Measurements from ENCODE around the gene THRB.

The THRB gene

GRCh38 chr3:24539699-24540098 is 45.0 kb upstream of the THRB start:
- Histone ChIP-seq H3K9me3 (ENCODE audit: insufficient read depth, low read depth, low read length) (no peaks in the 10 kb centered on the region), H3K27me3 (ENCODE audit: insufficient read depth, low read length, poor library complexity, severe bottlenecking) (no peaks in the 10 kb centered on the region), H3K36me3 (ENCODE audit: insufficient read depth, low read length) (no peaks in the 10 kb centered on the region), H3K79me2 (ENCODE audit: insufficient read depth, low read length) (no peaks in the 10 kb centered on the region), H3K4me2 (ENCODE audit: low read depth, low read length, poor library complexity, severe bottlenecking) (no peak overlapping the region), H3K4me3 (ENCODE audit: low read length, poor library complexity, severe bottlenecking) (no peak overlapping the region), H3K4me1 (ENCODE audit: insufficient read depth, low read length, poor library complexity, severe bottlenecking) (no peaks in the 10 kb centered on the region), H3K9me2 (replicated peaks; ENCODE audit: low read depth, low read length) (no peaks in the 10 kb centered on the region), H3F3A (ENCODE audit: low read depth) (no peaks in the 10 kb centered on the region), H2AFZ (ENCODE audit: low read length) (no peak overlapping the region), H4K20me1 (ENCODE audit: insufficient read depth, low read length, poor library complexity, severe bottlenecking) (no peaks in the 10 kb centered on the region), H3K9ac (ENCODE audit: low read depth, low read length, poor library complexity, severe bottlenecking) (no peak overlapping the region)
- no peak for TF ChIP-seq EZH2phosphoT487 (IDR thresholded peaks at IDR 0.05; ENCODE audit: borderline replicate concordance)
- no peak for TF ChIP-seq CTCF (conservative IDR thresholded peaks at IDR 0.05; ENCODE audit: low read length)

- no peak overlapping the region for H3K4me3 ChIP-seq (ENCODE audit: low read length, poor library complexity, severe bottlenecking)
- TF ChIP-seq EZH2phosphoT487 (IDR thresholded peaks at IDR 0.05; ENCODE audit: borderline replicate concordance) (no peak), CTCF (conservative IDR thresholded peaks at IDR 0.05; ENCODE audit: low read length) (no peak)
- no peaks in the 10 kb centered on the region for H3K27me3 ChIP-seq (ENCODE audit: insufficient read depth, low read length, poor library complexity, severe bottlenecking)
- H2AFZ ChIP-seq (ENCODE audit: low read length) = no peak overlapping the region
- no peaks in the 10 kb centered on the region for H3K4me1 ChIP-seq (ENCODE audit: insufficient read depth, low read length, poor library complexity, severe bottlenecking)
- no peaks in the 10 kb centered on the region for H3K9me3 ChIP-seq (ENCODE audit: insufficient read depth, low read depth, low read length)
- H3K79me2 ChIP-seq (ENCODE audit: insufficient read depth, low read length) = no peaks in the 10 kb centered on the region
- no peak overlapping the region for H3K9ac ChIP-seq (ENCODE audit: low read depth, low read length, poor library complexity, severe bottlenecking)
- H3K4me2 ChIP-seq (ENCODE audit: low read depth, low read length, poor library complexity, severe bottlenecking) = no peak overlapping the region
- H3K36me3 ChIP-seq (ENCODE audit: insufficient read depth, low read length) = no peaks in the 10 kb centered on the region
- H4K20me1 ChIP-seq (ENCODE audit: insufficient read depth, low read length, poor library complexity, severe bottlenecking) = no peaks in the 10 kb centered on the region
- H3K9me2 ChIP-seq (replicated peaks; ENCODE audit: low read depth, low read length) = no peaks in the 10 kb centered on the region
- no peaks in the 10 kb centered on the region for H3F3A ChIP-seq (ENCODE audit: low read depth)
Observed at GRCh38 chr3:24538891-24539290, 44.2 kb upstream of the THRB start.

- Histone ChIP-seq H3K79me2 (ENCODE audit: insufficient read depth, low read length) (no peaks in the 10 kb centered on the region), H3K36me3 (ENCODE audit: insufficient read depth, low read length) (no peaks in the 10 kb centered on the region), H3K9me3 (ENCODE audit: insufficient read depth, low read depth, low read length) (no peaks in the 10 kb centered on the region), H3F3A (ENCODE audit: low read depth) (no peaks in the 10 kb centered on the region), H2AFZ (ENCODE audit: low read length) (no peak overlapping the region), H3K4me1 (ENCODE audit: insufficient read depth, low read length, poor library complexity, severe bottlenecking) (no peaks in the 10 kb centered on the region), H3K4me3 (ENCODE audit: low read length, poor library complexity, severe bottlenecking) (no peak overlapping the region), H3K4me2 (ENCODE audit: low read depth, low read length, poor library complexity, severe bottlenecking) (no peak overlapping the region), H3K9me2 (replicated peaks; ENCODE audit: low read depth, low read length) (no peaks in the 10 kb centered on the region), H3K9ac (ENCODE audit: low read depth, low read length, poor library complexity, severe bottlenecking) (no peak overlapping the region), H3K27me3 (ENCODE audit: insufficient read depth, low read length, poor library complexity, severe bottlenecking) (no peaks in the 10 kb centered on the region), H4K20me1 (ENCODE audit: insufficient read depth, low read length, poor library complexity, severe bottlenecking) (no peaks in the 10 kb centered on the region)
- no peak for TF ChIP-seq EZH2phosphoT487 (IDR thresholded peaks at IDR 0.05; ENCODE audit: borderline replicate concordance)
- TF ChIP-seq CTCF (conservative IDR thresholded peaks at IDR 0.05; ENCODE audit: low read length) = no peak
Observed at GRCh38 chr3:24533561-24534193, 39.0 kb upstream of the THRB start.

Measured in Loucy (cell line).